ENCODE measurements around the gene RUNX1.

Gene RUNX1

GRCh38 chr21:34836933-34837505, 212.1 kb downstream of the RUNX1 start:
- no peaks in the 10 kb centered on the region for H3K27me3 ChIP-seq (ENCODE audit: low read depth, low read length)
- peaks cover 82% of the 10 kb centered on the region for H4K20me1 ChIP-seq (ENCODE audit: insufficient read depth, low read length)
- no peak overlapping the region for H3K27ac ChIP-seq (ENCODE audit: low read length)
- no peak overlapping the region for H3K4me2 ChIP-seq (ENCODE audit: low read length)
- no peaks in the 10 kb centered on the region for H3K4me1 ChIP-seq (ENCODE audit: low read length)
- H3K36me3 ChIP-seq (replicated peaks; ENCODE audit: low read depth, low read length), result peaks cover 80% of the 10 kb centered on the region
- no peak overlapping the region for H2AFZ ChIP-seq (ENCODE audit: low read depth, low read length)
- no peaks in the 10 kb centered on the region for H3K9me3 ChIP-seq (ENCODE audit: insufficient read depth, low read length)
- H3K79me2 ChIP-seq (ENCODE audit: low read length), result peaks cover 83% of the 10 kb centered on the region
- H3K9ac ChIP-seq (ENCODE audit: low read length), result no peak overlapping the region
- TF ChIP-seq CTCF (IDR thresholded peaks at IDR 0.05; ENCODE audit: low read depth, low read length), result no peak
- no peak overlapping the region for H3K4me3 ChIP-seq (ENCODE audit: low read length)

- Histone ChIP-seq H4K20me1 (ENCODE audit: insufficient read depth, low read length) (peaks cover 82% of the 10 kb centered on the region), H3K9ac (ENCODE audit: low read length) (no peak overlapping the region), H3K36me3 (replicated peaks; ENCODE audit: low read depth, low read length) (peaks cover 80% of the 10 kb centered on the region), H3K4me3 (ENCODE audit: low read length) (no peak overlapping the region), H3K9me3 (ENCODE audit: insufficient read depth, low read length) (no peaks in the 10 kb centered on the region), H2AFZ (ENCODE audit: low read depth, low read length) (no peak overlapping the region), H3K27ac (ENCODE audit: low read length) (no peak overlapping the region), H3K27me3 (ENCODE audit: low read depth, low read length) (no peaks in the 10 kb centered on the region), H3K79me2 (ENCODE audit: low read length) (peaks cover 82% of the 10 kb centered on the region), H3K4me2 (ENCODE audit: low read length) (no peak overlapping the region), H3K4me1 (ENCODE audit: low read length) (no peaks in the 10 kb centered on the region)
- TF ChIP-seq CTCF (IDR thresholded peaks at IDR 0.05; ENCODE audit: low read depth, low read length), result no peak
- TF ChIP-seq EZH2phosphoT487 (IDR thresholded peaks at IDR 0.05; ENCODE audit: low read depth), result no peak
Measured at GRCh38 chr21:34836103-34836932, 212.8 kb downstream of the RUNX1 start.

- peaks cover 82% of the 10 kb centered on the region for H4K20me1 ChIP-seq (ENCODE audit: insufficient read depth, low read length)
- H3K4me1 ChIP-seq (ENCODE audit: low read length), result no peaks in the 10 kb centered on the region
- no peaks in the 10 kb centered on the region for H3K9me3 ChIP-seq (ENCODE audit: insufficient read depth, low read length)
- H3K79me2 ChIP-seq (ENCODE audit: low read length), result peaks cover 82% of the 10 kb centered on the region
- H3K4me3 ChIP-seq (ENCODE audit: low read length), result no peak overlapping the region
- peaks cover 80% of the 10 kb centered on the region for H3K36me3 ChIP-seq (replicated peaks; ENCODE audit: low read depth, low read length)
- H3K27me3 ChIP-seq (ENCODE audit: low read depth, low read length), result no peaks in the 10 kb centered on the region
- H3K27ac ChIP-seq (ENCODE audit: low read length), result no peak overlapping the region
- H3K4me2 ChIP-seq (ENCODE audit: low read length), result no peak overlapping the region
- H3K9ac ChIP-seq (ENCODE audit: low read length), result no peak overlapping the region
- H2AFZ ChIP-seq (ENCODE audit: low read depth, low read length), result no peak overlapping the region
- TF ChIP-seq EZH2phosphoT487 (IDR thresholded peaks at IDR 0.05; ENCODE audit: low read depth) (no peak), CTCF (IDR thresholded peaks at IDR 0.05; ENCODE audit: low read depth, low read length) (no peak)
Measured at GRCh38 chr21:34835526-34835925, 213.6 kb downstream of the RUNX1 start.

GRCh38 chr21:34834852-34835501, 214.1 kb downstream of the RUNX1 start:
- TF ChIP-seq CTCF (IDR thresholded peaks at IDR 0.05; ENCODE audit: low read depth, low read length), result no peak
- TF ChIP-seq EZH2phosphoT487 (IDR thresholded peaks at IDR 0.05; ENCODE audit: low read depth), result no peak
- H3K4me3 ChIP-seq (ENCODE audit: low read length), result no peak overlapping the region
- H3K79me2 ChIP-seq (ENCODE audit: low read length), result peaks cover 76% of the 10 kb centered on the region
- no peaks in the 10 kb centered on the region for H3K4me1 ChIP-seq (ENCODE audit: low read length)
- H4K20me1 ChIP-seq (ENCODE audit: insufficient read depth, low read length), result peaks cover 81% of the 10 kb centered on the region
- H3K4me2 ChIP-seq (ENCODE audit: low read length), result no peak overlapping the region
- H3K27ac ChIP-seq (ENCODE audit: low read length), result no peak overlapping the region
- peaks cover 81% of the 10 kb centered on the region for H3K36me3 ChIP-seq (replicated peaks; ENCODE audit: low read depth, low read length)
- no peak overlapping the region for H2AFZ ChIP-seq (ENCODE audit: low read depth, low read length)
- H3K9ac ChIP-seq (ENCODE audit: low read length), result no peak overlapping the region
- no peaks in the 10 kb centered on the region for H3K27me3 ChIP-seq (ENCODE audit: low read depth, low read length)
- H3K9me3 ChIP-seq (ENCODE audit: insufficient read depth, low read length), result no peaks in the 10 kb centered on the region
